NCI-H2029 (cell line): ENCODE measurements around the gene IZUMO4.

ENCODE experiments used
- DNase-seq: peaks from one replicate; lab custom pipeline; 2025; lab: John Stamatoyannopoulos, UW

The IZUMO4 gene, protein sequence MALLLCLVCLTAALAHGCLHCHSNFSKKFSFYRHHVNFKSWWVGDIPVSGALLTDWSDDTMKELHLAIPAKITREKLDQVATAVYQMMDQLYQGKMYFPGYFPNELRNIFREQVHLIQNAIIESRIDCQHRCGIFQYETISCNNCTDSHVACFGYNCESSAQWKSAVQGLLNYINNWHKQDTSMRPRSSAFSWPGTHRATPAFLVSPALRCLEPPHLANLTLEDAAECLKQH

GRCh38 chr19:2096480-2097202 lies at the start of gene IZUMO4:
TSS of gene IZUMO4 (plus strand) at chr19:2096915. CDS start at chr19:2096946, 31 bp downstream.
- DNase-seq: peak; percentile 94

DNA sequence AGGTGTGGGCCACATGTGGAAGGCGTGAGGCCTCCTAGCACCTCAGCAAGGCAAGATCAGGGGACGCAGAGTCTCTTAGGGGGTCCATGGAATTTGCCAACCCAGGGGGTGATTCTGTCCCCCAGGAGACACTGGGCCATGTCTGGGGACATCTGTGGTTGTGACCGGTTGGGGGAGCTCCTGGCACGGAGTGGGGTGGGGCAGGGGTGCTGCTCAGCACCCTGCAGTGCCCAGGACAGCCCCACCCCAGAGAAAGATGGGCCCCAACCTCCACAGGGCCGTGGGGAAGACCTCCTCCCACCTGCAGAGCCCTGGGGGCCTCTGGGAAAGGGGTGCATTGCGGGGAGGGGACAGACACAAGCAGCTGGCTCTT lies 49.7 kb upstream of the IZUMO4 start:
- no peak for DNase-seq

DNA sequence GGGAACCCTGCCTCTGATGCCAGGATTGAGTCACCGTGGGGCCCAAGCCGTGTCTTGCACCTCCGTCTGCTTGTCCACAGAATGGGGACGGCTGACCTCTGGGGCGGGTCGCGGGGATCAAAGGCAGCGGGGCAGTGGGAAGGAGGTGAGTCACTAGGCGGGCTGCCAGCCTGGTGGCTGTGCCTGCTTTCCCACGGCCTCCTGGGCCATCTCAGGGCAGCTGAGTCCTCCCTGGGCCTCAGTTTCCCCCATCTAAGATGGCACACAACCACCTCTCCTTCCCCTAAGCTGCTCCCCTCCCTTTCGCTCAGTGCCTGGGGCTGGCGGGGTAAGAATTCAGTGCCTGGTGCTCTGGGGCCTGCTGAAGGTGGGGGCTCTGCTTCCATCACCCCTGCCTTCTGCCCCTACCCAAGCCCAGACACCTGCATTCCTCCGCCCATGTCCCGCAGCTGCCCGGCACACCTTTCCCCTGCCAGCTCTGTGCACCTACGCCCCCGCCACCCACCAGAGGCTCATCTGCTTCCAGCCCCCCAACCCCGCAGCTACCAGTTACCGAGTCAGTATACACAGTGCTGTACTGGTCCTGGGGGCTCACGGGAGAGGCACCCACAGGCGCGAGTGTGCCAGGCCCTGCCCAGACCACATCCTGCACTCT lies 49.1 kb upstream of the IZUMO4 start:
- DNase-seq: no peak

DNA sequence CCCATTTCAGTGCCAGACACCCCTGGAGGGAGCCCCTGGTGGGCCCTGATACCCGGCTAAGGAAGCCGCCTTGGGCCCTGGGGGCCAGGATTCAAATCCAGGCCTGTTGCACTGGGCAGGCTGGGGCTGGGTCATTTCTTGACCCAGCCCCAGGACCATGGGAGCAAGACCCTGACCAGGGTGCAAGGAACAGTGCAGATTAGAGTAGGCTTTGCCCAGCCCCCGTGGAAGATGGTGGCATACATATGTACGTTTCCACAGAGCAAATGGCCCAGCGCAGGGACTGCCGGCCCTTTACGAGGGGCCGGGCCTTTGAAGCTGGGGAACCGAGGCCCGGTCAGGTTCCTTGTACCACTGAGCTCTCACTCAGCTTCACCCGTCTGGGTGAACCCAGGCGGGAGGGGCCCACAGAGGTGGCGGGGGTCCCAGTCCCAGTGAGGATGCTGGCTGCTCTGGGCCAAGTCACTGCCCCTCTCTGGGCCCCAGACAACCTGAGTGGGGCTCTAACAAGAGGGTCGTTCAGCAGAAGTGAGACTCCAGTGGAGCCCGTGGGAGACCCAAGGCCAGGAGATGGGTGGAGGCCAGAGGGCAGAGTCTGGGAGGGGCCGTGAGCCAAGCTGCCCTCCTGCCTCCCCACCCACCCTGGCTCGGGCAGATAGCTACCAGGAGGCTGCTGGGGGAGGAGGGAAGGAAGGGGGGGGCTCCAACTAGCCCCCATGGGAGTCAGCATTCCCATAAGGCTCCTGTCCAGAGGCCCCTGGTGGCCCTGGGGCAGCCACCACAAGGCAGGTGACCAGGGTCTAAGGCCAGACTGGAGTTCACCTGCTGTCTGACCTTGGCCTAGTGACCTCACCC lies 48.4 kb upstream of the IZUMO4 start:
- DNase-seq: no peak

- DNase-seq: no peak
Observed at GRCh38 chr19:2048959-2049740, 47.6 kb upstream of the IZUMO4 start.

GRCh38 chr19:2049741-2050348 lies 46.9 kb upstream of the IZUMO4 start:
- peak; percentile 78 for DNase-seq

DNA sequence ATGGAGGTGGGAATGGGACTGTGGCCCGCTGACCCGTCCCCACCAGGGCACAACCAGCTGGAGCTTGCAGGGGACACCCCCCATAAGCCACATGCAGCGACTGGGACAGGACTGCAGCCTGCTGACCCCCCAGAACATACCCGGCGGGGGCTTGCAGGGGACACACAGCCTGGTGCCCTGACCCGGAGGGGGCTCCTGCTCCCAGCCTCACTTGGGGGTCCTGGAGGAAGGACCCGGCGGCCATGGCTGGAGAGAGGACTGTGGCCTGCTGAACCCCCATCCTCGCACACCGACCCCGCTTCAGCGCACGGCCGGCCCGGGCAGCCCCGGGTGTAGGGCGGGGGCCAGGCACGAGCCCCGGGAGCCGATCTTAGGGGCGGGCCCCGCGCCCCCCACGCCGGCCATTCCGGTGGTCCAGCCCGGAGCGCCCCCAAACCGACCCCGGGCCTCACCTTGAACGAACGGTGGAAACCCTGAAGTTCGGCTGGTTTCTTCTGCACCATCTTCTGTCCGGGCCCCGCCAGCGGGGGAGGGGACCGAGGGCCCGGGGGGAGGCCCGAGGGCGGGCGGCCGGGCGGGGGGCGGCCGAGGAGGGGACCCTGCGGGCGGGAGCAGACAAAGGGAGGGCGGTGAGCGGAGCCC lies 46.2 kb upstream of the IZUMO4 start:
- no peak for DNase-seq

GRCh38 chr19:2050991-2051772 lies 45.5 kb upstream of the IZUMO4 start, which contains the start of gene MKNK2:
TSS of gene MKNK2 (minus strand) at chr19:2051244. CDS start at chr19:2050851, 393 bp downstream.
- DNase-seq: peak; percentile 74

DNA sequence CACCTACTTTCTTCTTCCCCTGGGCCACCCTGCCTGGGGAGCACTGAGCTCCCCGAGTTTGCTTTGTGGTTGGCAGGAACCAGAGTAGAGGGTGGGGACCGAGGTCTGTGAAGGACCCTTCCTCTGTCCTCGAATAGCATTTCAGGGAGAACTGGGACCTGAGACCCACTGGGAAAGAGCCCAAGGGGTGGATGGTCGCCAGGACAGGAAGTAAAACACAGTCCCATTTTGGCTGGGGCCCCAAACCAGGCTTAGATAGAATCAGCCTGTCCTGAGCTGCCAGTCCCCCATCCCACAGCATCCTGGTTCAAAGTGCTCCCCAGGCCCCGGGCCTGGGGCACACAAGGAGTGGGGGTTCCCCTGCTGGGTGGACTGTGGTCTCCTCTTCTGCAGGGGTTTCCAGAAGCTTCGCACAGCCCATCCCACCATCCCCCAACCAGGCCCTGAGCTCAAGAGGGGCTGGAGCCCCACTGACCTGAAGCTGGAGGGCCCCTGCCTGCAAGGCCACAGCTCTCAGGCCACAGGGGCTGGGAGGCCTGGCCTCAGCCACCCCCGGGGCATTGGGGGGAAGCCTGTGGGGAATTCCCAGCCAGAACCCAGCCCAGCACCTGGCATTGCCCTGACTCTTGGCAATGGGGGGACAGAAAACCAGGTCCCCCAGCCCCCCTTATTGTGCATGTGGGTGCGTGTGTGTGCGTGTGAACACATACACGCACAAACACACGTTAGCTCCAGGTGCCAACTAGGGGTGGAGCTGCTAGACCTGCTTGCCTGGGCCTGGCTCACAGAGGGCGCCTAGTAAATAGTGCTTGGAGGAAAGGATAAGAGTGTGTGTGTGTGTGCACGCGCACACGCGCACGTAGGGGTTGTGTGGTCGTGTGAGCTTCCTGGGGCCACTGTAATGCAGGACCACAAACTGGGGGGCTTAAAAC lies 44.7 kb upstream of the IZUMO4 start:
- DNase-seq: peak; percentile 34

DNA sequence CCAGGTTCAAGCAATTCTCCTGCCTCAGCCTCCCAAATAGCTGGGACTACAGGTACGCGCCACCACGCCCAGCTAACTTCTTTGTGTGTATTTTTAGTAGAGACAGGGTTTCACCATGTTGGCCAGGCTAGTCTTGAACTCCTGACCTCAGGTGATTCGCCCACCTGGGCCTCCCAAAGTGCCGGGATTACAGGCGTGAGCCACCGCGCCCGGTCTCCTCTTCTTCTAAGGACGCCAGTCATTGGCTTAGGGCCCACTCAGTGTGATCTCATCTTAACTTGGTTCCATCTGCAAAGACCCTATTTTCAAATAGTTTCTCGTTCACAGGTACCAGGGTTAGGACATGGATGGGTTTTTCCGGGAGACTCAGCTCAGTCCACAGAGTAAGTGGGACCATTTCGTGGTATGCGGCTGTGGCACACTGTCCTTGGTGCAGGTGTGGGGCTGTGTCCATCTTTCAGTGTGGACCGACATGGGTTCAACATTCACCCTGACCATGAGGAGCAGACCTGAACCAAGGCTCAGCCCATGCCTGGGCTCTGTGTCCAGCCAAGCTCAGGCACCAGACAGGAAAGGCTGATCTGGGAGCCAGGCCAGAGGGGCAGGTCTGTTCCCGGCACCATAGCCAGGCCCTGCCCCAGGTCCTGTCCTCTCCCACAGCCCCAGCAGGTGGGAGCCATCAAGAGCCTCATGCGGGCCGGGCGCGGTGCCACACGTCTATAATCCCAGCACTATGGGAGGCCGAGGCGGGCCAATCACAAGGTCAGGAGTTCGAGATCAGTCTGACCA lies 42.9 kb upstream of the IZUMO4 start:
- DNase-seq: peak; percentile 46

DNA sequence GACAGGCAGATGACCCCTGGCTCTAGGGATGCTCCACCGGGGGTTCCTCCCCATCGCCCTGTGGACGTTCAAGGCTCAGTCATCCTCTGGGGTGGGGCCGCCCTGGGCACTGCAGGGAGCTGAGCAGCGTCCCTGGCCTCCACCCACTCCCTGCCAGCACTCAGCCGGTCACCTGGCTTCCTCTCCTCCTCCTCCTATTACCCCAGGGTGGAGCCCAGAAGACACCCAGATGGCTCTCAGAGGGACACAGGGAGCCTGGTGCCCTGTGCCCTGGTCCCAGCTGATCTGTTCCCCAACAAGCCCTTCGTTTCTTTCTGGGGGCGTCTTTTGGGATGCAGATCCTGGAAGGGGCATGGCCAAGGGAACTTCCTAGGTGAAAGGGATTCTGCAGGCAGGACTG lies 42.0 kb upstream of the IZUMO4 start:
- no peak for DNase-seq

DNA sequence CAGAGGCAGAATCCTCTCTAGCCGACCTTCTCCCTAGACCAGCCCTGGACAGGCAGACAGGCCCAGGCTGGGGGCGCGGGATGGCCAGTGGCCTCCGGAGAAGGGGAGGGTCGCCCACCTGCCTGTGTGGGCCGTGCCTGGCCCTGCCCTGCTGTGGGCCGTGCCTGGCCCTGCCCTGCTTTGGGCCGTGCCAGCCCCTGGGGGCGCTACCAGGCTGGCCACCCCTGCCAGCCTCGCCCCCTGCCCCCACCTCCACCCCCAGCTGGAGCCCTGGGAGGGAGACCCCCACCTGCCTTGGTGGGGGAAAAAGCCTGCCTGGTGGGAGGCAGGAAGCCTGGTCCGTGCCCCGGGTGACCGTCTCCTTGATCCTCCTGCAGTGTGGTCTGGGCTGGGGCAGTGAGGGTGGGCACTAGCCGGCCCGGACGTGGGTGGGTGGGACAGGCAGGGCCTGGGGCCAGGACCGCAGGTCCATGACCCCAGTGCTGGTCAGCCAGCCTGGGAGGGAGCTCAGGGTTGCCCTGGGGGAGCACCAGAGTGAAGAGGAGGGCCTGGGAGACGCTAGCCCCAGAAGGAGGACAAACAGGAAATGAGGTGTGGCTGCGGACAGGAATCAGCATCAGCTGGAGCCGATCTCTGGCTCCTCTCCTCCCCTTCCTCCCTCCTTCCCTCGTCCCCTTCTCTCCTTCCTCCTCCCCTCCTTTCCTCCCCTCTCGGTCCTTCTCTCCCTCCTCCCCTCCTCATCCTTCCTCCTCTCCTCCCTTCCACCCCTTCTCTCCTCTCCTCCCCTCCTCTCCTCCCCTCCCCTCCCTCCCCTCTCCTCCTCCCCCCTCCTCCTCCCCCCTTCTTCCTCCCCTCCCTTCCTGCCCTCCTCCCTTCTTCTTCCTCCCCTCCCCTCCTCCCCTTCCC lies 40.5 kb upstream of the IZUMO4 start:
- DNase-seq: peak; percentile 64

- no peak for DNase-seq
Observed at GRCh38 chr19:2056837-2057192, 39.9 kb upstream of the IZUMO4 start.

GRCh38 chr19:2057484-2058469 lies 38.9 kb upstream of the IZUMO4 start:
- DNase-seq: no peak
